GM12891 (cell line): Measurements from ENCODE around the gene FARS2.

ENCODE experiments used
- POLR2A ChIP-seq: IDR thresholded peaks from 2 replicates; pipeline ENCODE4 v1.6.1; 2011; ENCODE audit warnings: low read depth, low read length, control low read depth
- TAF1 ChIP-seq: IDR thresholded peaks from 2 replicates; pipeline ENCODE4 v1.6.1; 2011; ENCODE audit warnings: low read depth, low read length, control low read depth

GRCh38 chr6:5383856-5384255 lies 122.5 kb downstream of the FARS2 start:
- TF ChIP-seq POLR2A, result no peak
- TF ChIP-seq TAF1, result no peak
